HEK293 (cell line): ENCODE data around the gene MGMT.

ENCODE experiments used
- CTCF ChIP-seq: fragments of 450-650 bp; formaldehyde crosslinking; IDR thresholded peaks from 2 replicates; pipeline ENCODE4 v1.5.1; 2016; ENCODE audit warnings: missing biosample characterization, missing genetic modification characterization
- INSM2 ChIP-seq: fragments of 450-650 bp; formaldehyde crosslinking; IDR thresholded peaks from 2 replicates; pipeline ENCODE4 v1.5.1; 2016; ENCODE audit warnings: missing biosample characterization, missing genetic modification characterization
- KLF17 ChIP-seq: fragments of 450-650 bp; formaldehyde crosslinking; IDR thresholded peaks from 2 replicates; pipeline ENCODE4 v1.5.1; 2016; ENCODE audit warnings: missing biosample characterization, missing genetic modification characterization
- MYNN ChIP-seq: fragments of 450-650 bp; formaldehyde crosslinking; IDR thresholded peaks from 2 replicates; pipeline ENCODE4 v1.5.1; 2016; ENCODE audit warnings: missing biosample characterization, missing genetic modification characterization, borderline replicate concordance
- ZNF555 ChIP-seq: fragments of 450-650 bp; formaldehyde crosslinking; conservative IDR thresholded peaks from 2 replicates; pipeline ENCODE4 v1.5.1; 2017; ENCODE audit warnings: missing biosample characterization, mild to moderate bottlenecking, missing genetic modification characterization, inconsistent platforms
- ZNF792 ChIP-seq: fragments of 450-650 bp; formaldehyde crosslinking; IDR thresholded peaks from 2 replicates; pipeline ENCODE4 v1.5.1; 2016; ENCODE audit warnings: missing biosample characterization, missing genetic modification characterization

- TF ChIP-seq CTCF (tag by site-specific recombination) (no peak), MYNN (tag by site-specific recombination) (no peak), ZNF555 (tag by site-specific recombination) (no peak), KLF17 (tag by site-specific recombination) (no peak), ZNF792 (tag by site-specific recombination) (no peak), INSM2 (tag by site-specific recombination) (no peak)
Observed at GRCh38 chr10:129628823-129629222, 161.8 kb downstream of the MGMT start.
